ENCODE results near the gene DOHH. TPM values are rescaled to one million over a fixed set of nuclear protein-coding genes. Genes with fewer than 3 reads are reported as not detected.

Gene DOHH
- total RNA-seq, 1 donor from 2014 or later = 8.5 TPM

- Mint-ChIP-seq H3K4me1 (ENCODE audit: low read depth, unreplicated experiment) (no peaks in the 10 kb centered on the region), H3K9me3 (ENCODE audit: unreplicated experiment) (no peaks in the 10 kb centered on the region), H3K36me3 (ENCODE audit: unreplicated experiment) (peaks cover 5% of the 10 kb centered on the region), H3K4me3 (ENCODE audit: unreplicated experiment) (no peak within 1 kb of the TSS), H3K27ac (ENCODE audit: unreplicated experiment) (no peak within 1 kb of the TSS), H3K27me3 (ENCODE audit: unreplicated experiment) (peaks cover 3% of the 10 kb centered on the region)
- TF ChIP-seq CTCF (IDR thresholded peaks at IDR 0.05; ENCODE audit: partially characterized antibody, unreplicated experiment) = no peak
- no peak for DNase-seq
Measured at GRCh38 chr19:3483226-3483628, 17.2 kb downstream of the DOHH start, which contains the start of gene SMIM44. Gene SMIM44 (minus strand): TSS chr19:3483441. CDS start chr19:3483403, 38 bp downstream.

GRCh38 chr19:3482507-3483225 lies 17.8 kb downstream of the DOHH start:
- no peaks in the 10 kb centered on the region for H3K36me3 Mint-ChIP-seq (ENCODE audit: unreplicated experiment)
- H3K4me1 Mint-ChIP-seq (ENCODE audit: low read depth, unreplicated experiment) = no peaks in the 10 kb centered on the region
- peaks cover 2% of the 10 kb centered on the region for H3K9me3 Mint-ChIP-seq (ENCODE audit: unreplicated experiment)
- H3K4me3 Mint-ChIP-seq (ENCODE audit: unreplicated experiment) = no peak overlapping the region
- H3K27me3 Mint-ChIP-seq (ENCODE audit: unreplicated experiment) = peaks cover 3% of the 10 kb centered on the region
- no peak overlapping the region for H3K27ac Mint-ChIP-seq (ENCODE audit: unreplicated experiment)
- no peak for DNase-seq
- no peak for TF ChIP-seq CTCF (IDR thresholded peaks at IDR 0.05; ENCODE audit: partially characterized antibody, unreplicated experiment)

GRCh38 chr19:3481241-3482090 lies 19.0 kb downstream of the DOHH start:
- H3K4me3 Mint-ChIP-seq (ENCODE audit: unreplicated experiment) = no peak overlapping the region
- H3K27ac Mint-ChIP-seq (ENCODE audit: unreplicated experiment) = no peak overlapping the region
- H3K4me1 Mint-ChIP-seq (ENCODE audit: low read depth, unreplicated experiment) = no peaks in the 10 kb centered on the region
- no peak for TF ChIP-seq CTCF (IDR thresholded peaks at IDR 0.05; ENCODE audit: partially characterized antibody, unreplicated experiment)
- no peak for DNase-seq
- H3K27me3 Mint-ChIP-seq (ENCODE audit: unreplicated experiment) = no peaks in the 10 kb centered on the region
- H3K36me3 Mint-ChIP-seq (ENCODE audit: unreplicated experiment) = no peaks in the 10 kb centered on the region
- H3K9me3 Mint-ChIP-seq (ENCODE audit: unreplicated experiment) = peaks cover 2% of the 10 kb centered on the region

GRCh38 chr19:3480383-3481091 lies 19.9 kb downstream of the DOHH start, which contains the start of gene SMIM24:
Gene SMIM24 (minus strand): TSS chr19:3480525. CDS start chr19:3480463, 62 bp downstream.
- TF ChIP-seq CTCF (IDR thresholded peaks at IDR 0.05; ENCODE audit: partially characterized antibody, unreplicated experiment) = no peak
- Mint-ChIP-seq H3K9me3 (ENCODE audit: unreplicated experiment) (peaks cover 2% of the 10 kb centered on the region), H3K4me1 (ENCODE audit: low read depth, unreplicated experiment) (no peaks in the 10 kb centered on the region), H3K4me3 (ENCODE audit: unreplicated experiment) (no peak within 1 kb of the TSS), H3K36me3 (ENCODE audit: unreplicated experiment) (no peaks in the 10 kb centered on the region), H3K27me3 (ENCODE audit: unreplicated experiment) (no peaks in the 10 kb centered on the region), H3K27ac (ENCODE audit: unreplicated experiment) (no peak within 1 kb of the TSS)
- no peak for DNase-seq
